GM12878 (cell line): ENCODE measurements around the gene CLEC20A. TPM values are rescaled to one million over a fixed set of nuclear protein-coding genes. Genes with fewer than 3 reads are reported as not detected.

ENCODE experiments used
- BHLHE40 ChIP-seq, 2 experiments: fragments of 450-650 bp in 1 of 2; IDR thresholded peaks; 2 replicates each; pipeline ENCODE4 v1.6.1; 2011 to 2017; ENCODE audit warnings: low read depth in 2 of 2, borderline replicate concordance in 1 of 2, improper control_type of control experiment in 1 of 2, low read length in 1 of 2, mild to moderate bottlenecking in 1 of 2
- CBFB ChIP-seq: IDR thresholded peaks from 2 replicates; pipeline ENCODE4 v1.6.1; 2016; ENCODE audit warnings: antibody characterized with exemption, low read depth
- CHD2 ChIP-seq: IDR thresholded peaks from 2 replicates; pipeline ENCODE4 v1.6.1; 2011; ENCODE audit warnings: low read depth, low read length, improper control_type of control experiment, borderline replicate concordance
- ETV6 ChIP-seq, 2 experiments: fragments of 450-650 bp in 1 of 2; IDR thresholded peaks in 1 of 2; conservative IDR thresholded peaks in 1 of 2; 2 replicates each; pipeline ENCODE4 v1.6.1; 2014; ENCODE audit warnings: antibody characterized with exemption in 1 of 2, borderline replicate concordance in 1 of 2, low read depth in 1 of 2, mild to moderate bottlenecking in 1 of 2, moderate library complexity in 1 of 2
- HDAC6 ChIP-seq: fragments of 200-600 bp; sonication (generic); IDR thresholded peaks from one replicate; pipeline ENCODE4 v1.8.0; 2017; ENCODE audit warnings: antibody characterized with exemption; ENCODE audit not compliant: unreplicated experiment
- POLR2AphosphoS2 ChIP-seq: IDR thresholded peaks from 2 replicates; pipeline ENCODE4 v1.6.1; 2011; ENCODE audit warnings: low read depth, mild to moderate bottlenecking, low read length, improper control_type of control experiment, moderate library complexity
- STAT1 ChIP-seq: fragments of 450-650 bp; conservative IDR thresholded peaks from 2 replicates; pipeline ENCODE4 v1.6.1; 2014; ENCODE audit warnings: antibody characterized with exemption, mild to moderate bottlenecking
- TCF12 ChIP-seq: IDR thresholded peaks from 2 replicates; pipeline ENCODE4 v1.6.1; 2011; ENCODE audit warnings: low read depth, mild to moderate bottlenecking, low read length
- ZBTB11 ChIP-seq: fragments of 450-650 bp; formaldehyde crosslinking; IDR thresholded peaks from 2 replicates; pipeline ENCODE4 v1.5.0; 2022; ENCODE audit warnings: mild to moderate bottlenecking, missing genetic modification characterization
- polyA plus RNA-seq, 11 experiments: library from polyadenylated mRNA; depleted of rRNA in 4 of 11; unstranded in 6 of 11; stranded (reverse) in 5 of 11; fragments of >200 nt; fragmentation: Nextera tagmentation in 4 of 11; fragmentation: Illumina TruSeq in 1 of 11; extraction: Ambion mirVana in 4 of 11; extraction: Trizol in 1 of 11; gene quantifications; 1 replicate in 1 of 11; 2 replicates in 10 of 11; pipeline versions ENCODE4 v1.2.1 to v1.2.3, GENCODE V29; 2011 to 2016; ENCODE audit warnings: inconsistent platforms in 2 of 11, missing spikeins in 2 of 11, low read depth in 1 of 11
- total RNA-seq, 4 experiments: library from RNA; depleted of rRNA in 3 of 4; stranded (reverse); fragments of >200 nt in 3 of 4; fragmentation: Illumina TruSeq in 1 of 4; extraction: Trizol in 1 of 4; gene quantifications; 2 replicates each; pipeline versions ENCODE4 v1.2.1 to v1.2.3, GENCODE V29; 2013 to 2021
- TF ChIP-seq, protein P1 (sequence below): IDR thresholded peaks from 2 replicates; pipeline ENCODE4 v1.6.1; 2012; ENCODE audit warnings: low read length, inconsistent platforms
- TF ChIP-seq, protein P2 (sequence below): fragments of 450-650 bp; conservative IDR thresholded peaks from 2 replicates; pipeline ENCODE4 v1.6.1; 2017; ENCODE audit warnings: mild to moderate bottlenecking, moderate library complexity

The CLEC20A gene
- total and polyA plus RNA-seq, 10 of the 15 experiments (the other 5 are each of a cell fraction or from before 2014, with no cell fraction given) = not detected

- TF ChIP-seq TCF12 (no peak), CBFB (no peak), HDAC6 (no peak), POLR2AphosphoS2 (no peak), CHD2 (no peak), BHLHE40 (IDR thresholded peaks at IDR 0.05; ENCODE audit: borderline replicate concordance in 1 of 2, low read depth in 2 of 2, low read length in 1 of 2) (no peak), ETV6 (conservative IDR thresholded peaks at IDR 0.05 in 1 of 2, IDR thresholded peaks at IDR 0.05 in 1 of 2; ENCODE audit: borderline replicate concordance in 1 of 2, low read depth in 1 of 2) (no peak), ZBTB11 (CRISPR knock-in tag) (no peak), STAT1 (no peak)
- TF ChIP-seq, protein P1, sequence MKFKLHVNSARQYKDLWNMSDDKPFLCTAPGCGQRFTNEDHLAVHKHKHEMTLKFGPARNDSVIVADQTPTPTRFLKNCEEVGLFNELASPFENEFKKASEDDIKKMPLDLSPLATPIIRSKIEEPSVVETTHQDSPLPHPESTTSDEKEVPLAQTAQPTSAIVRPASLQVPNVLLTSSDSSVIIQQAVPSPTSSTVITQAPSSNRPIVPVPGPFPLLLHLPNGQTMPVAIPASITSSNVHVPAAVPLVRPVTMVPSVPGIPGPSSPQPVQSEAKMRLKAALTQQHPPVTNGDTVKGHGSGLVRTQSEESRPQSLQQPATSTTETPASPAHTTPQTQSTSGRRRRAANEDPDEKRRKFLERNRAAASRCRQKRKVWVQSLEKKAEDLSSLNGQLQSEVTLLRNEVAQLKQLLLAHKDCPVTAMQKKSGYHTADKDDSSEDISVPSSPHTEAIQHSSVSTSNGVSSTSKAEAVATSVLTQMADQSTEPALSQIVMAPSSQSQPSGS = no peak
- TF ChIP-seq, protein P2, sequence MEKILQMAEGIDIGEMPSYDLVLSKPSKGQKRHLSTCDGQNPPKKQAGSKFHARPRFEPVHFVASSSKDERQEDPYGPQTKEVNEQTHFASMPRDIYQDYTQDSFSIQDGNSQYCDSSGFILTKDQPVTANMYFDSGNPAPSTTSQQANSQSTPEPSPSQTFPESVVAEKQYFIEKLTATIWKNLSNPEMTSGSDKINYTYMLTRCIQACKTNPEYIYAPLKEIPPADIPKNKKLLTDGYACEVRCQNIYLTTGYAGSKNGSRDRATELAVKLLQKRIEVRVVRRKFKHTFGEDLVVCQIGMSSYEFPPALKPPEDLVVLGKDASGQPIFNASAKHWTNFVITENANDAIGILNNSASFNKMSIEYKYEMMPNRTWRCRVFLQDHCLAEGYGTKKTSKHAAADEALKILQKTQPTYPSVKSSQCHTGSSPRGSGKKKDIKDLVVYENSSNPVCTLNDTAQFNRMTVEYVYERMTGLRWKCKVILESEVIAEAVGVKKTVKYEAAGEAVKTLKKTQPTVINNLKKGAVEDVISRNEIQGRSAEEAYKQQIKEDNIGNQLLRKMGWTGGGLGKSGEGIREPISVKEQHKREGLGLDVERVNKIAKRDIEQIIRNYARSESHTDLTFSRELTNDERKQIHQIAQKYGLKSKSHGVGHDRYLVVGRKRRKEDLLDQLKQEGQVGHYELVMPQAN = no peak
These were observed 35.1 kb upstream of the CLEC20A start (continued) for GRCh38 chr1:178531887-178532286.
